Hepatocyte (in vitro differentiated cells): Measurements from ENCODE around the gene CHRNE. TPM values are rescaled to one million over a fixed set of nuclear protein-coding genes. Genes with fewer than 3 reads are reported as not detected.

Experiments used
- DNase-seq: peaks from one replicate; pipeline ENCODE4 v3.0.0-alpha.2; 2016; ENCODE audit warnings: low spot score
- H2AFZ ChIP-seq: fragments of 200-600 bp; sonication (generic); 2 replicates; pipeline ENCODE4 v1.6.0; 2016; ENCODE audit warnings: antibody characterized with exemption, mild to moderate bottlenecking
- H3K27ac ChIP-seq: fragments of 200-600 bp; sonication (generic); 2 replicates; pipeline ENCODE4 v1.5.1; 2016; ENCODE audit warnings: mild to moderate bottlenecking
- H3K27me3 ChIP-seq: fragments of 200-600 bp; sonication (generic); 2 replicates; pipeline ENCODE4 v1.6.1; 2016
- H3K36me3 ChIP-seq: fragments of 200-600 bp; sonication (generic); replicated peaks from 2 replicates; pipeline ENCODE4 v1.5.1; 2016; ENCODE audit warnings: low read depth; ENCODE audit not compliant: insufficient read depth
- H3K4me1 ChIP-seq: fragments of 200-600 bp; sonication (generic); 2 replicates; pipeline ENCODE4 v1.5.1; 2016; ENCODE audit warnings: mild to moderate bottlenecking, moderate library complexity; ENCODE audit not compliant: insufficient read depth
- H3K4me2 ChIP-seq: fragments of 200-600 bp; sonication (generic); 2 replicates; pipeline ENCODE4 v1.6.0; 2016
- H3K4me3 ChIP-seq: fragments of 200-600 bp; sonication (generic); 2 replicates; pipeline ENCODE4 v1.5.1; 2016; ENCODE audit warnings: mild to moderate bottlenecking
- H3K79me2 ChIP-seq: fragments of 200-600 bp; sonication (generic); 2 replicates; pipeline ENCODE4 v1.6.0; 2017; ENCODE audit warnings: mild to moderate bottlenecking
- H3K9me2 ChIP-seq: fragments of 200-600 bp; sonication (generic); replicated peaks from 2 replicates; pipeline ENCODE4 v1.6.0; 2017; ENCODE audit warnings: mild to moderate bottlenecking; ENCODE audit not compliant: insufficient read depth
- H3K9me3 ChIP-seq: fragments of 200-600 bp; sonication (generic); 2 replicates; pipeline ENCODE4 v1.5.1; 2016; ENCODE audit warnings: low read depth, mild to moderate bottlenecking
- H4K20me1 ChIP-seq: fragments of 200-600 bp; sonication (generic); 2 replicates; pipeline ENCODE4 v1.6.0; 2016; ENCODE audit warnings: mild to moderate bottlenecking; ENCODE audit not compliant: insufficient read depth, poor library complexity, severe bottlenecking
- EZH2 ChIP-seq: fragments of 200-600 bp; sonication (generic); IDR thresholded peaks from 2 replicates; pipeline ENCODE4 v1.6.1; 2016; ENCODE audit warnings: antibody characterized with exemption, mild to moderate bottlenecking, borderline replicate concordance
- EZH2phosphoT487 ChIP-seq: fragments of 200-600 bp; sonication (generic); IDR thresholded peaks from one replicate; pipeline ENCODE4 v1.6.1; 2018; ENCODE audit warnings: antibody characterized with exemption, mild to moderate bottlenecking, low read depth, moderate library complexity; ENCODE audit not compliant: unreplicated experiment, severe bottlenecking
- WGBS: methylation state at CpG from one replicate; pipeline ENCODE4 v1.1.6; 2016; ENCODE audit warnings: low lambda C conversion rate; ENCODE audit errors: missing lambda C conversion rate; 5-methylcytosine and 5-hydroxymethylcytosine counted together
- polyA plus RNA-seq: library from polyadenylated mRNA; unstranded; fragments of >200 nt; fragmentation: Nextera tagmentation; extraction: Ambion mirVana; gene quantifications from 2 replicates; pipeline ENCODE4 v1.2.1, GENCODE V29; 2016
- total RNA-seq: library from RNA; depleted of rRNA; stranded (reverse); fragments of >200 nt; gene quantifications from 2 replicates; pipeline ENCODE4 v1.2.3, GENCODE V29; 2014
- TF ChIP-seq, protein P1 (sequence below): fragments of 200-600 bp; sonication (generic); IDR thresholded peaks from 2 replicates; pipeline ENCODE4 v1.5.1; 2016; ENCODE audit warnings: antibody characterized with exemption, mild to moderate bottlenecking; ENCODE audit not compliant: poor library complexity

The CHRNE gene
- total and polyA plus RNA-seq, 2 experiments from 2014 or later, result 0.60 to 1.2 TPM

DNA sequence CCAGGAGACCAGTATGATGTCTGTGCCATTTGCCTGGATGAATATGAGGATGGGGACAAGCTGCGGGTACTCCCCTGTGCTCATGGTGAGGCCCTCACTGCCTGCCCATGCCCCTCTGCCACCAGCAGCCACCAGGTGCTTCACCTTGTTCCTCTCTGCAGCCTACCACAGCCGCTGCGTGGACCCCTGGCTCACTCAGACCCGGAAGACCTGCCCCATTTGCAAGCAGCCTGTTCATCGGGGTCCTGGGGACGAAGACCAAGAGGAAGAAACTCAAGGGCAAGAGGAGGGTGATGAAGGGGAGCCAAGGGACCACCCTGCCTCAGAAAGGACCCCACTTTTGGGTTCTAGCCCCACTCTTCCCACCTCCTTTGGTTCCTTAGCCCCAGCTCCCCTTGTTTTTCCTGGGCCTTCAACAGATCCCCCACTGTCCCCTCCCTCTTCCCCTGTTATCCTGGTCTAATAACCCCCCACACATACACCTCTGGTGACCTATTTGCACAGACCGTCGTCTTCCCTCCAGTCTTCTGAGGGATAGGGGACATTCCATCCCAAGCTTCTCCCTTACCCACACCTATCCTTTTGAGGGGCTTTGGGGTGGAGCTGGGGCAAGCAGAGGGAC, 41.8 kb upstream of the CHRNE start:
- H3K27me3 ChIP-seq, result no peaks in the 10 kb centered on the region
- H3K9me3 ChIP-seq, result no peaks in the 10 kb centered on the region
- no peaks in the 10 kb centered on the region for H3K36me3 ChIP-seq
- H3K27ac ChIP-seq, result peak overlapping the region; percentile 91
- 81% methylated on average over 8 of the region's 8 CpGs for WGBS
- H4K20me1 ChIP-seq, result peaks cover 21% of the 10 kb centered on the region
- H3K4me1 ChIP-seq, result peaks cover 27% of the 10 kb centered on the region
- H3K4me2 ChIP-seq, result peak overlapping the region; percentile 86
- H3K79me2 ChIP-seq, result peaks cover 66% of the 10 kb centered on the region
- H2AFZ ChIP-seq, result no peak overlapping the region
- H3K9me2 ChIP-seq, result no peaks in the 10 kb centered on the region
- TF ChIP-seq, protein P1, sequence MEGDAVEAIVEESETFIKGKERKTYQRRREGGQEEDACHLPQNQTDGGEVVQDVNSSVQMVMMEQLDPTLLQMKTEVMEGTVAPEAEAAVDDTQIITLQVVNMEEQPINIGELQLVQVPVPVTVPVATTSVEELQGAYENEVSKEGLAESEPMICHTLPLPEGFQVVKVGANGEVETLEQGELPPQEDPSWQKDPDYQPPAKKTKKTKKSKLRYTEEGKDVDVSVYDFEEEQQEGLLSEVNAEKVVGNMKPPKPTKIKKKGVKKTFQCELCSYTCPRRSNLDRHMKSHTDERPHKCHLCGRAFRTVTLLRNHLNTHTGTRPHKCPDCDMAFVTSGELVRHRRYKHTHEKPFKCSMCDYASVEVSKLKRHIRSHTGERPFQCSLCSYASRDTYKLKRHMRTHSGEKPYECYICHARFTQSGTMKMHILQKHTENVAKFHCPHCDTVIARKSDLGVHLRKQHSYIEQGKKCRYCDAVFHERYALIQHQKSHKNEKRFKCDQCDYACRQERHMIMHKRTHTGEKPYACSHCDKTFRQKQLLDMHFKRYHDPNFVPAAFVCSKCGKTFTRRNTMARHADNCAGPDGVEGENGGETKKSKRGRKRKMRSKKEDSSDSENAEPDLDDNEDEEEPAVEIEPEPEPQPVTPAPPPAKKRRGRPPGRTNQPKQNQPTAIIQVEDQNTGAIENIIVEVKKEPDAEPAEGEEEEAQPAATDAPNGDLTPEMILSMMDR, result no peak
- TF ChIP-seq EZH2phosphoT487 (no peak), EZH2 (no peak)
- no peak overlapping the region for H3K4me3 ChIP-seq
- no peak for DNase-seq

DNA sequence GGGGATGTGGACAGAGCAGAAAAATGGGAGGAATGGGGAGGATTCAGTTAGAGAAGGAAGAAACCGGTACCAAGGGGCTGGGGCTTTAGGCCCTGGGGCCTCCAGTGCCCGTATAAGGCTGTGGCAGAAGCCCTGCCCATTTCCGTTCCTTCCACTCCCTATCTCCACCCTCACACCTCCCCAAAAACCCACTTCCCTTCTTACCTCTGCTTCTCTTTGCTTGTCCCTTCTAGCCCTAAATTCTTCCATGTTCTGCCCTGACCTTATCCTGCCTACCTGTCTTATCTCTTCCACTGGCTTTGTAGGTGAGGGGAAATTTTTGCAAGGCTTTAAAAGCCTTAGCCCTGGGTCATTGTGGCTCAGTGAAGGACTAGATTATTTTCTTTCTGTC, 41.3 kb upstream of the CHRNE start:
- no peak overlapping the region for H3K4me2 ChIP-seq
- 81% methylated on average over 3 of the region's 3 CpGs for WGBS
- H3K4me1 ChIP-seq, result peaks cover 28% of the 10 kb centered on the region

DNA sequence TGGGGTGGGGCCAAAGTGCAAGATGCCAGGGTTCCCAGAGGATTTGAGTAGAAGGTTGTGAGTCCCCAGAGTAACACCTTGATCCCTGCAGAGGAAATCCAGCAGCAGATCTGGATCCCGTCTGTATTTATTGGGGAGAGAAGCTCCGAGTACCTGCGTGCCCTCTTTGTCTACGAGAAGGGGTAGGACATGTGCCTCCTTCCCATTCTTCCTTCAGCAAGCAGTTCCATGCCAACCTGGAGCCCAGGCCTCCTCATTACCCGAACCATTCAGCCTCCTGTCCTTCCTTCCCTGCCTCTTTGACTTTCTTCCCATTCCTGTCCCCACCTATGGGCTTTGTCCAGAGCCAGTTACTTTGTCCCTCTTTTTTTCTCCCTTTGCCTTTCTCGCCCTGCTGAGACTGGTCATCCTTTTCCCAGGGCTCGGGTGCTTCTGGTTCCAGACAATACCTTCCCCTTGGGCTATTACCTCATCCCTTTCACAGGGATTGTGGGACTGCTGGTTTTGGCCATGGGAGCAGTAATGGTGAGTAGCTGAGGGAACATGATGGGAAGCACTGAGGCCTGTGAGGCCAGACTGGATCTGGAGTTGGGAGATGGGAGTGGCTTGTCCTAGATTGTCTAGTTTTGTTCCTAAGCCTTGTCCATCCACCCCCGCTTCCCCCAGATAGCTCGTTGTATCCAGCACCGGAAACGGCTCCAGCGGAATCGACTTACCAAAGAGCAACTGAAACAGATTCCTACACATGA, 40.0 kb upstream of the CHRNE start:
- 91% methylated on average over 13 of the region's 13 CpGs for WGBS
- H3K4me3 ChIP-seq, result no peak overlapping the region
- H3K9me2 ChIP-seq, result no peaks in the 10 kb centered on the region
- H3K4me2 ChIP-seq, result no peak overlapping the region
- H3K27ac ChIP-seq, result no peak overlapping the region
- H3K79me2 ChIP-seq, result peaks cover 76% of the 10 kb centered on the region
- H2AFZ ChIP-seq, result no peak overlapping the region
- DNase-seq, result no peak
- no peaks in the 10 kb centered on the region for H3K9me3 ChIP-seq
- peaks cover 39% of the 10 kb centered on the region for H3K4me1 ChIP-seq
- H4K20me1 ChIP-seq, result peaks cover 21% of the 10 kb centered on the region
- H3K36me3 ChIP-seq, result no peaks in the 10 kb centered on the region
- TF ChIP-seq EZH2phosphoT487, result no peak
- TF ChIP-seq, protein P1, result no peak
- no peak for TF ChIP-seq EZH2
- H3K27me3 ChIP-seq, result no peaks in the 10 kb centered on the region

More for the DNA sequence above, 41.3 kb upstream of the CHRNE start:
- no peak overlapping the region for H3K4me3 ChIP-seq
- no peaks in the 10 kb centered on the region for H3K9me2 ChIP-seq
- peaks cover 21% of the 10 kb centered on the region for H4K20me1 ChIP-seq
- no peaks in the 10 kb centered on the region for H3K9me3 ChIP-seq
- TF ChIP-seq EZH2, result no peak
- TF ChIP-seq, protein P1, result no peak
- TF ChIP-seq EZH2phosphoT487, result no peak
- no peaks in the 10 kb centered on the region for H3K27me3 ChIP-seq
- no peak for DNase-seq
- H2AFZ ChIP-seq, result no peak overlapping the region
- H3K79me2 ChIP-seq, result peaks cover 68% of the 10 kb centered on the region
- no peaks in the 10 kb centered on the region for H3K36me3 ChIP-seq
- H3K27ac ChIP-seq, result peak overlapping the region; percentile 91
